CD4-positive, alpha-beta T cell (primary cell): ENCODE measurements around the gene LRRC25. TPM values are rescaled to one million over a fixed set of nuclear protein-coding genes. Genes with fewer than 3 reads are reported as not detected.

Experiments
- ATAC-seq: fragments of 200-7000 bp; cut with Tn5 transposase; one replicate; pipeline ENCODE4 v1.10.0; 2022; ENCODE audit warnings: mild to moderate bottlenecking; ENCODE audit not compliant: poor library complexity
- CTCF ChIA-PET: fragments of 350-600 bp; sonication (Branson Sonifier 250); formaldehyde crosslinking; loops from one replicate; lab custom pipeline; 2021; ENCODE audit warnings: antibody characterized with exemption, inconsistent platforms; lab: Charles Lee
- POLR2A ChIA-PET: fragments of 350-600 bp; sonication (Branson Sonifier 250); formaldehyde crosslinking; loops from one replicate; lab custom pipeline; 2021; ENCODE audit warnings: antibody characterized with exemption, inconsistent platforms; lab: Charles Lee
- DNase-seq, 14 experiments: peaks; one replicate each; pipeline ENCODE4 v3.0.0-alpha.2; 2013 to 2020; ENCODE audit warnings: mixed read lengths in 2 of 14
- H3K27ac ChIP-seq, 2 donors: one replicate each; pipeline versions ENCODE4 v1.5.1 to v1.7.0; 2013; ENCODE audit warnings: low read length in 2 of 2, low read depth in 1 of 2, mild to moderate bottlenecking in 1 of 2
- H3K27me3 ChIP-seq, 2 experiments: 1 replicate in 1 of 2; 2 replicates in 1 of 2; pipeline versions ENCODE4 v1.6.1 to v1.7.0; 2013; ENCODE audit warnings: low read length in 2 of 2, control low read depth in 1 of 2, mild to moderate bottlenecking in 1 of 2, moderate library complexity in 1 of 2; ENCODE audit not compliant: insufficient read depth in 2 of 2, control insufficient read depth in 1 of 2
- H3K36me3 ChIP-seq: one replicate; pipeline ENCODE4 v1.6.1; 2013; ENCODE audit warnings: low read length, control low read depth; ENCODE audit not compliant: insufficient read depth
- H3K4me1 ChIP-seq: one replicate; pipeline ENCODE4 v1.6.1; 2013; ENCODE audit warnings: low read length, control low read depth; ENCODE audit not compliant: insufficient read depth
- H3K4me3 ChIP-seq: one replicate; pipeline ENCODE4 v1.5.1; 2013; ENCODE audit warnings: mild to moderate bottlenecking, low read length, moderate library complexity
- H3K9me3 ChIP-seq, 2 experiments: 1 replicate in 1 of 2; 2 replicates in 1 of 2; pipeline versions ENCODE4 v1.6.1 to v1.7.0; 2013; ENCODE audit warnings: low read length in 2 of 2, mild to moderate bottlenecking in 2 of 2, control low read depth in 1 of 2, moderate library complexity in 1 of 2; ENCODE audit not compliant: control insufficient read depth in 1 of 2, insufficient read depth in 1 of 2
- H3K27ac Mint-ChIP-seq: one replicate; pipeline ENCODE4 v1.8.0; 2020; ENCODE audit warnings: mixed read lengths
- H3K27me3 Mint-ChIP-seq: one replicate; pipeline ENCODE4 v1.8.0; 2021; ENCODE audit warnings: mixed read lengths
- H3K36me3 Mint-ChIP-seq: one replicate; pipeline ENCODE4 v1.8.0; 2021; ENCODE audit warnings: low read depth, mixed read lengths
- H3K4me1 Mint-ChIP-seq: one replicate; pipeline ENCODE4 v1.8.0; 2021; ENCODE audit warnings: low read depth, mixed read lengths
- H3K4me3 Mint-ChIP-seq: one replicate; pipeline ENCODE4 v1.8.0; 2020; ENCODE audit warnings: mild to moderate bottlenecking, mixed read lengths
- H3K9me3 Mint-ChIP-seq: one replicate; pipeline ENCODE4 v1.8.0; 2020; ENCODE audit warnings: mixed read lengths
- CTCF ChIP-seq: fragments of 200-600 bp; IDR thresholded peaks from one replicate; pipeline ENCODE4 v1.8.0; 2022; ENCODE audit warnings: antibody characterized with exemption, mild to moderate bottlenecking
- intact Hi-C, 2 experiments: fragments of 100-400 bp; cut with DNase I in 1 of 2; cut with micrococcal nuclease in 1 of 2; formaldehyde crosslinking; loops; one replicate each; pipeline versions ENCODE4 v1.15.1 to v1.9.0; 2023 to 2025; cut with DNase I, micrococcal nuclease
- total RNA-seq, 174 experiments: library from RNA in 2 of 174; stranded (reverse) in 2 of 174; gene quantifications; one replicate each; pipeline ENCODE4 v1.2.3 and lab custom pipeline; 2021 to 2026

Gene LRRC25
- total RNA-seq, 2 experiments from 2014 or later = 0.82 to 0.92 TPM

- H3K4me3 ChIP-seq = no peak overlapping the region
- no peaks in the 10 kb centered on the region for H3K27me3 ChIP-seq
- no peaks in the 10 kb centered on the region for H3K9me3 ChIP-seq
- ChIA-PET POLR2A (interaction anchor here (1.4 to 1.6 kb wide), 2 partner anchors 9 to 12 kb away, joined by 3 to 9 read pairs; partner anchors contain the start of gene SSBP4), CTCF (interaction anchor here (1.2 kb wide), 1 partner anchor 88 kb away, joined by 3 read pairs; no protein-coding TSS in a partner anchor)
- Mint-ChIP-seq H3K4me1 (peaks cover 29% of the 10 kb centered on the region), H3K9me3 (no peaks in the 10 kb centered on the region), H3K36me3 (no peaks in the 10 kb centered on the region), H3K27me3 (no peaks in the 10 kb centered on the region), H3K4me3 (no peak overlapping the region), H3K27ac (no peak overlapping the region)
- ATAC-seq (no peak), DNase-seq (peak in 1 of 14 experiments; percentile 45)
- intact Hi-C loops = no loop called here
- peaks cover 27% of the 10 kb centered on the region for H3K36me3 ChIP-seq
- H3K4me1 ChIP-seq = peaks cover 73% of the 10 kb centered on the region
- TF ChIP-seq CTCF = no peak
- no peak overlapping the region for H3K27ac ChIP-seq
These were observed 34.2 kb upstream of the LRRC25 start for GRCh38 chr19:18431351-18432197.

GRCh38 chr19:18430417-18431144 lies 33.2 kb upstream of the LRRC25 start:
- H3K36me3 Mint-ChIP-seq = no peaks in the 10 kb centered on the region
- peaks cover 22% of the 10 kb centered on the region for H3K36me3 ChIP-seq
- H3K4me3 ChIP-seq = no peak overlapping the region
- peaks cover 75% of the 10 kb centered on the region for H3K4me1 ChIP-seq
- H3K4me1 Mint-ChIP-seq = peaks cover 29% of the 10 kb centered on the region
- peak overlapping the region; percentile 81 for H3K27ac Mint-ChIP-seq
- TF ChIP-seq CTCF = no peak
- H3K27me3 ChIP-seq = no peaks in the 10 kb centered on the region
- H3K9me3 Mint-ChIP-seq = no peaks in the 10 kb centered on the region
- ChIA-PET POLR2A (interaction anchor here (1.6 kb wide), 1 partner anchor 11 kb away, joined by 9 read pairs; the partner anchor contains the start of gene SSBP4), CTCF (no interaction called here)
- ATAC-seq = no peak
- intact Hi-C loops = no loop called here
- no peaks in the 10 kb centered on the region for H3K9me3 ChIP-seq
- DNase-seq = peak in 1 of 14 experiments; percentile 47
- H3K27ac ChIP-seq = no peak overlapping the region
- no peaks in the 10 kb centered on the region for H3K27me3 Mint-ChIP-seq
- peak overlapping the region; percentile 72 for H3K4me3 Mint-ChIP-seq

GRCh38 chr19:18429717-18430416 lies 32.4 kb upstream of the LRRC25 start:
- no peaks in the 10 kb centered on the region for H3K27me3 ChIP-seq
- H3K4me3 ChIP-seq = peak overlapping the region; percentile 53
- ATAC-seq (no peak), DNase-seq (peak in 1 of 14 experiments; percentile 57)
- H3K4me1 ChIP-seq = peaks cover 82% of the 10 kb centered on the region
- intact Hi-C loops = no loop called here
- H3K9me3 ChIP-seq = no peaks in the 10 kb centered on the region
- H3K36me3 ChIP-seq = peaks cover 22% of the 10 kb centered on the region
- peaks cover 33% of the 10 kb centered on the region for H3K4me1 Mint-ChIP-seq
- no peaks in the 10 kb centered on the region for H3K27me3 Mint-ChIP-seq
- ChIA-PET CTCF (interaction anchor here (1.7 kb wide), 1 partner anchor 11 kb away, joined by 6 read pairs; no protein-coding TSS in a partner anchor), POLR2A (interaction anchor here (1.2 to 2.3 kb wide), 4 partner anchors 10 to 278 kb away, joined by 3 to 21 read pairs (median 5); partner anchors contain the start of genes PIK3R2 and SSBP4)
- no peaks in the 10 kb centered on the region for H3K36me3 Mint-ChIP-seq
- peak overlapping the region; percentile 78 to 92 for H3K27ac ChIP-seq
- H3K4me3 Mint-ChIP-seq = peak overlapping the region; percentile 83
- H3K9me3 Mint-ChIP-seq = no peaks in the 10 kb centered on the region
- H3K27ac Mint-ChIP-seq = peak overlapping the region; percentile 81
- TF ChIP-seq CTCF = no peak
